Astrocyte of the cerebellum (primary cell): ENCODE data around the gene EEF1A2.

ENCODE experiments used
- DNase-seq: peaks from one replicate; pipeline ENCODE4 v3.0.0-alpha.2; 2011; ENCODE audit warnings: low read depth
- H3K4me3 ChIP-seq: 2 replicates; pipeline ENCODE4 v1.5.1; 2011; ENCODE audit warnings: mild to moderate bottlenecking, low read depth, low read length, moderate library complexity
- in situ Hi-C: cut with HindIII; loops from 2 replicates; pipeline ENCODE4 v1.10.0; 2017; ENCODE audit warnings: low sequenced_read_pairs
- TF ChIP-seq, protein P1 (sequence below): IDR thresholded peaks from 2 replicates; pipeline ENCODE4 v1.5.1; 2012; ENCODE audit warnings: low read length, low read depth, moderate library complexity, mild to moderate bottlenecking; ENCODE audit errors: missing control alignments

The EEF1A2 gene

DNA sequence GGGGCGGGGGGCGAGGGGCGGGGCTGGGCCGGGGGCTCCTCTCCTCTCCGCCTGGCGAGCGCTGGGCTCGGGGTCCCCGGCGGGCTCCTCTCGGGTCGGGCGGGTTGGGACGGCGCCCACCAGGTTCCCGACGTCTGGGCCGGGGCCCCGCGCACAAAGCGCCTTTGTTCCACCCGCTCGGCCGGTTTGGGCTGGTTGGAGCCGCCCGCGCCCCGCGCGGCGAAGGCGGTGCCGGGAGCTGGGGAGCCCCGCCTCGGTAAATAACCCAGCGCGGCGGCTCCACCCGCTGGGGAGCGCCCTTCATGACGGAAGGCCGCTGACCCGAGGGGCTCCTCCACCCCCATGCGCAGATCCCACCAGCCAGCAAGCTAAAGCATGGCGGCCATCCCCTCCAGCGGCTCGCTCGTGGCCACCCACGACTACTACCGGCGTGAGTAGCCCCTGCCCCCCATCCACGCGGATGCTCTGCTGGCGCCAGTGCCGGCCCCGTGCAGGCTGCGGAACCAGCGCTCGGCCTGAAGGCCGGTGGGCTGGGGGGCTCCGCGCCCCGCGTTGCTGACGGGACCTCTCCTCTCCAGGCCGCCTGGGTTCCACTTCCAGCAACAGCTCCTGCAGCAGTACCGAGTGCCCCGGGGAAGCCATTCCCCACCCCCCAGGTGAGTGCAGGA, 22.2 kb upstream of the EEF1A2 start:
- in situ Hi-C loops: no loop called here
- TF ChIP-seq, protein P1, sequence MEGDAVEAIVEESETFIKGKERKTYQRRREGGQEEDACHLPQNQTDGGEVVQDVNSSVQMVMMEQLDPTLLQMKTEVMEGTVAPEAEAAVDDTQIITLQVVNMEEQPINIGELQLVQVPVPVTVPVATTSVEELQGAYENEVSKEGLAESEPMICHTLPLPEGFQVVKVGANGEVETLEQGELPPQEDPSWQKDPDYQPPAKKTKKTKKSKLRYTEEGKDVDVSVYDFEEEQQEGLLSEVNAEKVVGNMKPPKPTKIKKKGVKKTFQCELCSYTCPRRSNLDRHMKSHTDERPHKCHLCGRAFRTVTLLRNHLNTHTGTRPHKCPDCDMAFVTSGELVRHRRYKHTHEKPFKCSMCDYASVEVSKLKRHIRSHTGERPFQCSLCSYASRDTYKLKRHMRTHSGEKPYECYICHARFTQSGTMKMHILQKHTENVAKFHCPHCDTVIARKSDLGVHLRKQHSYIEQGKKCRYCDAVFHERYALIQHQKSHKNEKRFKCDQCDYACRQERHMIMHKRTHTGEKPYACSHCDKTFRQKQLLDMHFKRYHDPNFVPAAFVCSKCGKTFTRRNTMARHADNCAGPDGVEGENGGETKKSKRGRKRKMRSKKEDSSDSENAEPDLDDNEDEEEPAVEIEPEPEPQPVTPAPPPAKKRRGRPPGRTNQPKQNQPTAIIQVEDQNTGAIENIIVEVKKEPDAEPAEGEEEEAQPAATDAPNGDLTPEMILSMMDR: no peak
- peak overlapping the region; percentile 83 for H3K4me3 ChIP-seq
- no peak for DNase-seq

DNA sequence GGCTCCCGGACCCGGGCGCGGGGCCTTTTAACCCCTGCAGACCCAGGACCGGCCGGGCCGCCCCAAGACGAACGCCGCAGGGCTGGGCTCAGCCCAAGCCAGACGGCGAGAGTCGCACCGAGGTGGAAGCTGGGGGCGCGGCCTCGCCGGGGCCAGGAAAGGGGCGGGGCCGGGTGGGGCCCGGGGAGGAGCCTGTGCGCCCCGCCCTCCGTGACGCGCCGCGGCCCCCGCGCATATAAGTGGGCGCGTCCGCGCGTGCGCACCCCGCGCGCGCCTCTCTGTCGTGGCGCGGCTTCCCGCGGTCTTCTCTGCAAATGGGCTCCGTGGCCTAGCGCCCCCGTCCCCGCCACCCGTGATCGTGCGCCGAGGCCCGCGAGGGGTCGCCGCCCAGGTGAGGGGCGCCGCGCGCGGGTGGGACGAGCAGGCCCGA, 21.6 kb upstream of the EEF1A2 start, which contains the start of gene PPDPF:
Gene PPDPF (plus strand): TSS at position 262 of the 430 bp plus-strand sequence. CDS start 544 bp downstream, outside the sequence.
- H3K4me3 ChIP-seq: peak within 1 kb of the TSS; percentile 83
- peak; percentile 31 for DNase-seq
- TF ChIP-seq, protein P1: no peak
- in situ Hi-C loops: no loop called here

DNA sequence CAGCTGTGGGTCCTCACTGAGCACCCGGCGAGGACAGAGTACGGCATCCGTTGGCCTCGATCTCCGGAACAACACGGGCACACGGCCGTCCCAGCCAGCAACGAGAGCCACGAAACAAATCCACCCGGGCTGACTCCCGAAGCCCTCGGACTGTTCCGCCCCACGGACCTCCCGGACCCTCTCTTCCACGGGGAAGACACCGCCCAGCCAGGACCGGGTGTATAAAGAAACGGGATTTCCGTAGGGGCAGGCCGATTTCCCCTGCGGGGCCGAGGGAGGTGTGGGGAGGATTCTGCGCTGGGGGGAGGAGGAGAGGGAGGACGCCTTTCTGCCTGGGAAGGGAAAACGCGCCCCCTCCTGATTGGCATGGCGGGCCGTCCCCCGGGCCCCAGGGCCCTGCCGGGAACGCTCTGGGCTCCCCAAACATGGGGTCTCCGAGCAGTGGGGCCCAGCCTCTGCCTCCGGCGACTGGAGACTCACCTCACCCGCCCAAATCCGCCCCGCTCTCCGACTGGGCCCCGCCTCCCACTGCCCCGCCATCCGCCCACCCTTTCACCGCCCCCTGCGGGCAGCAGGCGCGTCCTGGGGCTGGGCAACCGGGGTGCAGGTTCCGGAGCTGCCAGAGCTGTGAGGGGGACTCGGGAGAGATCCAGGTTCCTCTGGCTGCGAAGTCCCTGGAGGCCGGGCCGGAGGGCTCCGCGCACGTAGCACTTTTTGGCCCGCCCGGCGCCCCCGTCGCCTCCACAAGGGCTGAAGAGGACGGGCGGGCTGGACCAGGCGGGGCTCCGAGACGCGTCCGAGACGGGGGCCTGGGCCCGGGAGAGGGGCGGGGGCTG, 21.0 kb upstream of the EEF1A2 start:
- no peak for DNase-seq
- TF ChIP-seq, protein P1: peak; percentile 21
- in situ Hi-C loops: no loop called here
- peak overlapping the region; percentile 83 for H3K4me3 ChIP-seq

DNA sequence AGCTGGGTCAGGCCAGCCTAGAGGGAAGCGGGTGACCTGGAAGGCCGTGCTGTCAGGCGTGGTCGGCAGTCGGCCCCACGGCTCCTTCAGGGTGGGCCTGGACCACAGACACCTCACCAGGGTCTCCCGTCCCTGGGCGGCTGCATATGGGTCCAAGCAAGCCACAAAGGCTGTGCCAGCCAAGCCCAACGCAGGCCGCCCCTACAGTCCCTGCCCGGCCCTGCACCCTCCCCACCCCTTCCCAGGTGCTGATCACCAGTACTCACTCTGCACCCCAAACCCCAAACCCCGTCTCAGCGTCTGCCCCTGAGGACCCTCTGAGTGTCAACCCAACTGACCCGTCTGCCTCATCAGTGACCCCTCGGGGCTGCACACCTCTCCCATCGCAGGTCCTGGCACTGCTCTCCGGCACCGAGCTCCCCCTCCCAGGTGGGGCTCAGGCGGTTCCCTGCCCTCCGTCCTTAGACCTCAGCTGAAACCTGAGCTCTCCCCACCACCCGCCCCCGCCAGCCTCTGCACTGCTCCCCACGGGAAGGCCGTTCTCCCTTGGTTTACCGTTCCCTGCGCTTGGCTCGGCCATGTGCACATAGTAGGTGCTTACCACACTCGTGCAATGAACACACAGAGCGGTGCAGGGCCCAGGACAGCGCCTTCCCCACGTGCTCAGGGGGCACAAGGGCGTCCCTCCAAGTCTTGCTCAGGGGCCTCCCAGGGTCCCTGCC, 20.2 kb upstream of the EEF1A2 start:
- TF ChIP-seq, protein P1: no peak
- H3K4me3 ChIP-seq: peak overlapping the region; percentile 83
- DNase-seq: no peak
- in situ Hi-C loops: no loop called here

DNA sequence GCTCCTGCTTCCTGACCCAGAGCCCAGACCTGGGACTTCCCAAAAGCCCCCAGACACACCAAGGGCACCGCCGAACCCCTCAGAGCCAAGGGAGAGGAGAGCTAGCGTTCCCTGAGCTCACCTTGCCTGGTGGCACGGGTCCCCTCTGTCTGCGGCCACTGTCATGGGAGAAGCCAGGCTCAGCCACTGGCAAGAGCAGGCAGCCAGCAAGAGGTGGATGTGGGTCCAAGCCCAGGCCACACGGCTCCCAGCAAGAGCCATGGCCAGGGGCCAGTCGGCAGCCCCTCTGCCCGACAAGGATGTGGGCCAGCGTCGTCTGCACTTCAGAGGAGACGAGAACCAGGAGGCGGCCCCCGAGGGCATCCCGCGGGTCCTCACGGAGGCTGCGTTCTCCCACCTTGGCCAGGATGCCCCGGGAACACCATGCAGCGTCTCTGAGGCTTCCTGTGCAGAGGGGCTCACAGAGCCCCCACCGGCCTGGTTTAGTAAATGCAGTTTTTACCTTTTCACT, 19.5 kb upstream of the EEF1A2 start:
- DNase-seq: no peak
- in situ Hi-C loops: no loop called here
- TF ChIP-seq, protein P1: peak; percentile 23

More for the DNA sequence above, 19.5 kb upstream of the EEF1A2 start:
- H3K4me3 ChIP-seq: no peak overlapping the region
